Motor neuron (in vitro differentiated cells): ENCODE data around the gene FAM3C. TPM values are rescaled to one million over a fixed set of nuclear protein-coding genes. Genes with fewer than 3 reads are reported as not detected.

Experiments
- total RNA-seq, 8 experiments: library from RNA; unstranded; fragments of 300-600 nt; gene quantifications; 2 replicates each; pipeline versions ENCODE4 v1.2.3 to v1.2.4, GENCODE V29; 2022

FAM3C gene
- total RNA-seq, 8 experiments from 2014 or later = 29.8 to 136 (median 35.9) TPM

Other genes starting within 250 kb of the FAM3C start
- gene WNT16, start 67.3 kb downstream of the FAM3C start, total RNA-seq = 1 to 10 TPM in 1 of 8 experiments, under 1 TPM in 7; 0.17 to 3.2 (median 0.25) TPM